ENCODE results near the gene NR2E3.

The NR2E3 gene

DNA sequence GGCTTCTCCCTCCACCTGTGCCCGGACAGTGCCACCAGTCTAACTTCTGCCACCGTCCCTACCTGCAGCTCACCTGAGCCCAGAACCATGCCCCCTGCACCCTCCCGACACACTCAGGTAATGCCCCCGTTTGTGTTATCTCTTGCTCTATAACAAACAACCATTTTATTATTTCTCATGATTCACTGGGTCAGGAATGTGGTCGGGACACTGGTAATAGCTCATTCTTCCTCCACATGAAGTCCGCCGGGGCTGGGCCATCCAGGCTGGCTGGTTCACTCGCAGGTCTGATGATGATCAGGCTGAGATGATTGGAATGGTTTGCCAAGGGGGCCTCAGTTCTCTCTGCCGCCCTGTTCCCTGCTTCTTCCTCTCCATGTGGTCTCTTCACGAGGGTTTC, 20.3 kb upstream of the NR2E3 start:
- Histone ChIP-seq H3K9me2 (ENCODE audit: low read depth, low read length) (no peaks in the 10 kb centered on the region), H3K27me3 (ENCODE audit: insufficient read depth, low read length) (no peaks in the 10 kb centered on the region), H3K4me2 (ENCODE audit: low read length) (no peak overlapping the region), H3K79me2 (ENCODE audit: insufficient read depth, low read length) (no peaks in the 10 kb centered on the region), H3K9me3 (ENCODE audit: low read length) (no peaks in the 10 kb centered on the region), H3F3A (ENCODE audit: insufficient read depth, low read length) (no peaks in the 10 kb centered on the region), H3K36me3 (ENCODE audit: insufficient read depth, low read length) (no peaks in the 10 kb centered on the region), H3K27ac (ENCODE audit: low read depth, low read length, poor library complexity, severe bottlenecking) (no peak overlapping the region), H2AFZ (ENCODE audit: low read length) (no peak overlapping the region), H3K4me1 (ENCODE audit: insufficient read depth, low read length, severe bottlenecking) (no peaks in the 10 kb centered on the region), H4K20me1 (ENCODE audit: insufficient read depth, low read length) (no peaks in the 10 kb centered on the region), H3K4me3 (ENCODE audit: low read depth, low read length, poor library complexity, severe bottlenecking) (no peak overlapping the region), H3K9ac (ENCODE audit: low read length) (no peak overlapping the region)
- TF ChIP-seq, protein P1, sequence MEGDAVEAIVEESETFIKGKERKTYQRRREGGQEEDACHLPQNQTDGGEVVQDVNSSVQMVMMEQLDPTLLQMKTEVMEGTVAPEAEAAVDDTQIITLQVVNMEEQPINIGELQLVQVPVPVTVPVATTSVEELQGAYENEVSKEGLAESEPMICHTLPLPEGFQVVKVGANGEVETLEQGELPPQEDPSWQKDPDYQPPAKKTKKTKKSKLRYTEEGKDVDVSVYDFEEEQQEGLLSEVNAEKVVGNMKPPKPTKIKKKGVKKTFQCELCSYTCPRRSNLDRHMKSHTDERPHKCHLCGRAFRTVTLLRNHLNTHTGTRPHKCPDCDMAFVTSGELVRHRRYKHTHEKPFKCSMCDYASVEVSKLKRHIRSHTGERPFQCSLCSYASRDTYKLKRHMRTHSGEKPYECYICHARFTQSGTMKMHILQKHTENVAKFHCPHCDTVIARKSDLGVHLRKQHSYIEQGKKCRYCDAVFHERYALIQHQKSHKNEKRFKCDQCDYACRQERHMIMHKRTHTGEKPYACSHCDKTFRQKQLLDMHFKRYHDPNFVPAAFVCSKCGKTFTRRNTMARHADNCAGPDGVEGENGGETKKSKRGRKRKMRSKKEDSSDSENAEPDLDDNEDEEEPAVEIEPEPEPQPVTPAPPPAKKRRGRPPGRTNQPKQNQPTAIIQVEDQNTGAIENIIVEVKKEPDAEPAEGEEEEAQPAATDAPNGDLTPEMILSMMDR (IDR thresholded peaks at IDR 0.05; ENCODE audit: low read length), result no peak
- TF ChIP-seq EZH2 (IDR thresholded peaks at IDR 0.05; ENCODE audit: borderline replicate concordance, low read length), result no peak

DNA sequence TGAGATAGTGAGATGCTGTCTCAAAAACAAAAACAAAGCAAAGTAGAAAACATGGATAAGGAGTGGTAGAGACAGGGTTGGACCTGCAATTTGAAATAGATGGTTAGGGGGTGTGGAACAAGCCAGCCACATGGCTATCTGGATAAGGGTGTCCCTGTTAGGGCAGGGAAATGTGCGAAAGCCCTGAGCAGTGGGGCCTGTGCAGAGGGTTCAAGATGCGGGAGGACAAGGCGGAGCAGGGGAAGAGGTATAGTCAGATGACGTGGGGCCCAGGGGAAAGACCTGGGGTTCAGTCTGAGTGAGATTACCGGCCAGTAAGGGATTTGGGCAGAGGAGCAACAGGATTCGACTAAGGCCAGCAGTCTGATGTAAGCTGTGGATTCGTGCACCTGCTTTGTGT, 18.4 kb upstream of the NR2E3 start:
- Histone ChIP-seq H3K9ac (ENCODE audit: low read length) (no peak overlapping the region), H3K4me2 (ENCODE audit: low read length) (no peak overlapping the region), H3K9me2 (ENCODE audit: low read depth, low read length) (no peaks in the 10 kb centered on the region), H3K27ac (ENCODE audit: low read depth, low read length, poor library complexity, severe bottlenecking) (no peak overlapping the region), H3K36me3 (ENCODE audit: insufficient read depth, low read length) (no peaks in the 10 kb centered on the region), H4K20me1 (ENCODE audit: insufficient read depth, low read length) (no peaks in the 10 kb centered on the region), H3K4me3 (ENCODE audit: low read depth, low read length, poor library complexity, severe bottlenecking) (no peak overlapping the region), H3K9me3 (ENCODE audit: low read length) (no peaks in the 10 kb centered on the region), H3K79me2 (ENCODE audit: insufficient read depth, low read length) (no peaks in the 10 kb centered on the region), H3K27me3 (ENCODE audit: insufficient read depth, low read length) (no peaks in the 10 kb centered on the region), H2AFZ (ENCODE audit: low read length) (no peak overlapping the region), H3K4me1 (ENCODE audit: insufficient read depth, low read length, severe bottlenecking) (no peaks in the 10 kb centered on the region), H3F3A (ENCODE audit: insufficient read depth, low read length) (no peaks in the 10 kb centered on the region)
- no peak for TF ChIP-seq EZH2 (IDR thresholded peaks at IDR 0.05; ENCODE audit: borderline replicate concordance, low read length)
- TF ChIP-seq, protein P1 (IDR thresholded peaks at IDR 0.05; ENCODE audit: low read length), result no peak

DNA sequence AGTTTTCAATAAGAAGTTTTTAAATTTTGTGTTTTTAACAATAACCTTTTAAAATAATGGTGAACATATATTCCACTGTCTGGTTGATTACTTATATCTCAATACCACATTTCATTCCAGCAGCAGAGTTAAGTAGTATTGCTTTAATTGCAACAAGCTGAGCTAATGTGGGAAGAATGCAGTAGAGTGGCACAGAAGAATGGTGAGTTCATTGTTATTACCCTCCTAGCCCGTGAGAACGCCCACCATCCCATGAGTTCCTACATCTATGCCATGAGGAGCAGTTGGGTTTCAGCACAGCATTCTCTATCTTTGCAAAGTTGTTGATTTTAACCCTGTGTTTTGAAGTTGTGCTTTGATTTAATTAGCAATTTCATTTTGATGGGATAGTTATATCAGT, 17.8 kb upstream of the NR2E3 start:
- H2AFZ ChIP-seq (ENCODE audit: low read length), result no peak overlapping the region
- H3K79me2 ChIP-seq (ENCODE audit: insufficient read depth, low read length), result no peaks in the 10 kb centered on the region
- H3F3A ChIP-seq (ENCODE audit: insufficient read depth, low read length), result no peaks in the 10 kb centered on the region
- H3K9me2 ChIP-seq (ENCODE audit: low read depth, low read length), result no peaks in the 10 kb centered on the region
- no peaks in the 10 kb centered on the region for H3K27me3 ChIP-seq (ENCODE audit: insufficient read depth, low read length)
- H3K9ac ChIP-seq (ENCODE audit: low read length), result no peak overlapping the region
- H3K36me3 ChIP-seq (ENCODE audit: insufficient read depth, low read length), result no peaks in the 10 kb centered on the region
- no peak overlapping the region for H3K27ac ChIP-seq (ENCODE audit: low read depth, low read length, poor library complexity, severe bottlenecking)
- TF ChIP-seq EZH2 (IDR thresholded peaks at IDR 0.05; ENCODE audit: borderline replicate concordance, low read length), result no peak
- TF ChIP-seq, protein P1 (IDR thresholded peaks at IDR 0.05; ENCODE audit: low read length), result no peak
- H3K4me1 ChIP-seq (ENCODE audit: insufficient read depth, low read length, severe bottlenecking), result no peaks in the 10 kb centered on the region
- no peak overlapping the region for H3K4me2 ChIP-seq (ENCODE audit: low read length)
- no peak overlapping the region for H3K4me3 ChIP-seq (ENCODE audit: low read depth, low read length, poor library complexity, severe bottlenecking)
- no peaks in the 10 kb centered on the region for H4K20me1 ChIP-seq (ENCODE audit: insufficient read depth, low read length)
- H3K9me3 ChIP-seq (ENCODE audit: low read length), result no peaks in the 10 kb centered on the region
